ENCODE measurements around the gene INTS7.

GRCh38 chr1:211924256-211924655 is 111.1 kb downstream of the INTS7 start:
- no peak for TF ChIP-seq FOXM1 (IDR thresholded peaks at IDR 0.05; ENCODE audit: borderline replicate concordance, low read depth)
- TF ChIP-seq, protein P1, sequence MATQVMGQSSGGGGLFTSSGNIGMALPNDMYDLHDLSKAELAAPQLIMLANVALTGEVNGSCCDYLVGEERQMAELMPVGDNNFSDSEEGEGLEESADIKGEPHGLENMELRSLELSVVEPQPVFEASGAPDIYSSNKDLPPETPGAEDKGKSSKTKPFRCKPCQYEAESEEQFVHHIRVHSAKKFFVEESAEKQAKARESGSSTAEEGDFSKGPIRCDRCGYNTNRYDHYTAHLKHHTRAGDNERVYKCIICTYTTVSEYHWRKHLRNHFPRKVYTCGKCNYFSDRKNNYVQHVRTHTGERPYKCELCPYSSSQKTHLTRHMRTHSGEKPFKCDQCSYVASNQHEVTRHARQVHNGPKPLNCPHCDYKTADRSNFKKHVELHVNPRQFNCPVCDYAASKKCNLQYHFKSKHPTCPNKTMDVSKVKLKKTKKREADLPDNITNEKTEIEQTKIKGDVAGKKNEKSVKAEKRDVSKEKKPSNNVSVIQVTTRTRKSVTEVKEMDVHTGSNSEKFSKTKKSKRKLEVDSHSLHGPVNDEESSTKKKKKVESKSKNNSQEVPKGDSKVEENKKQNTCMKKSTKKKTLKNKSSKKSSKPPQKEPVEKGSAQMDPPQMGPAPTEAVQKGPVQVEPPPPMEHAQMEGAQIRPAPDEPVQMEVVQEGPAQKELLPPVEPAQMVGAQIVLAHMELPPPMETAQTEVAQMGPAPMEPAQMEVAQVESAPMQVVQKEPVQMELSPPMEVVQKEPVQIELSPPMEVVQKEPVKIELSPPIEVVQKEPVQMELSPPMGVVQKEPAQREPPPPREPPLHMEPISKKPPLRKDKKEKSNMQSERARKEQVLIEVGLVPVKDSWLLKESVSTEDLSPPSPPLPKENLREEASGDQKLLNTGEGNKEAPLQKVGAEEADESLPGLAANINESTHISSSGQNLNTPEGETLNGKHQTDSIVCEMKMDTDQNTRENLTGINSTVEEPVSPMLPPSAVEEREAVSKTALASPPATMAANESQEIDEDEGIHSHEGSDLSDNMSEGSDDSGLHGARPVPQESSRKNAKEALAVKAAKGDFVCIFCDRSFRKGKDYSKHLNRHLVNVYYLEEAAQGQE (IDR thresholded peaks at IDR 0.05; ENCODE audit: low read depth) = no peak
- no peak for TF ChIP-seq RAD21 (IDR thresholded peaks at IDR 0.05; ENCODE audit: low read depth)
- TF ChIP-seq YY1 (IDR thresholded peaks at IDR 0.05; ENCODE audit: low read depth) = no peak
- TF ChIP-seq TCF12 (IDR thresholded peaks at IDR 0.05; ENCODE audit: low read depth) = no peak
- TF ChIP-seq CREB1 (IDR thresholded peaks at IDR 0.05; ENCODE audit: low read depth) = no peak
- no peak for TF ChIP-seq MAX (IDR thresholded peaks at IDR 0.05)
- no peak for TF ChIP-seq NFIC (IDR thresholded peaks at IDR 0.05)
- no peak for TF ChIP-seq TEAD4 (IDR thresholded peaks at IDR 0.05)
